Liver (tissue), 3 donors: Measurements from ENCODE around the gene CELF4.

ENCODE experiments used
- FOXA1 ChIP-seq: IDR thresholded peaks from 2 replicates; pipeline ENCODE4 v1.6.1; 2016; ENCODE audit warnings: antibody characterized with exemption
- GABPA ChIP-seq, 2 donors: IDR thresholded peaks in 1 of 2; conservative IDR thresholded peaks in 1 of 2; 2 replicates each; pipeline ENCODE4 v1.6.1; 2016; ENCODE audit warnings: antibody characterized with exemption in 2 of 2, mild to moderate bottlenecking in 1 of 2, moderate library complexity in 1 of 2
- JUND ChIP-seq, 2 donors: IDR thresholded peaks; 2 replicates each; pipeline ENCODE4 v1.6.1; 2016; ENCODE audit warnings: antibody characterized with exemption in 2 of 2
- MAX ChIP-seq: IDR thresholded peaks from 2 replicates; pipeline ENCODE4 v1.6.1; 2016; ENCODE audit warnings: antibody characterized with exemption
- RAD21 ChIP-seq, 2 donors: IDR thresholded peaks; 2 replicates each; pipeline ENCODE4 v1.6.1; 2016; ENCODE audit warnings: antibody characterized with exemption in 2 of 2, mild to moderate bottlenecking in 2 of 2
- REST ChIP-seq: IDR thresholded peaks from 2 replicates; pipeline ENCODE4 v1.6.1; 2016; ENCODE audit warnings: antibody characterized with exemption, mild to moderate bottlenecking
- TAF1 ChIP-seq: conservative IDR thresholded peaks from 2 replicates; pipeline ENCODE4 v1.6.1; 2016; ENCODE audit warnings: antibody characterized with exemption, mild to moderate bottlenecking
- YY1 ChIP-seq: IDR thresholded peaks from 2 replicates; pipeline ENCODE4 v1.6.1; 2016; ENCODE audit warnings: antibody characterized with exemption, mild to moderate bottlenecking
- TF ChIP-seq, protein P1 (sequence below): IDR thresholded peaks from 2 replicates; pipeline ENCODE4 v1.6.1; 2016; ENCODE audit warnings: antibody characterized with exemption
- TF ChIP-seq, protein P2 (sequence below): fragments of 150-350 bp; IDR thresholded peaks from 2 replicates; pipeline ENCODE4 v1.5.1; 2017; ENCODE audit warnings: improper control_type of control experiment, low read depth, low read length; ENCODE audit not compliant: missing input control
- TF ChIP-seq, protein P3 (sequence below): IDR thresholded peaks from 2 replicates; pipeline ENCODE4 v1.6.1; 2016; ENCODE audit warnings: antibody characterized with exemption
- donor health status: healthy.
- donor health status: healthy.

GRCh38 chr18:37341473-37342086, 224.0 kb downstream of the CELF4 start:
- TF ChIP-seq, protein P1, sequence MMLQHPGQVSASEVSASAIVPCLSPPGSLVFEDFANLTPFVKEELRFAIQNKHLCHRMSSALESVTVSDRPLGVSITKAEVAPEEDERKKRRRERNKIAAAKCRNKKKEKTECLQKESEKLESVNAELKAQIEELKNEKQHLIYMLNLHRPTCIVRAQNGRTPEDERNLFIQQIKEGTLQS = no peak
- TF ChIP-seq YY1 = no peak
- TF ChIP-seq REST = no peak
- TF ChIP-seq GABPA (IDR thresholded peaks at IDR 0.05 in 1 of 2, conservative IDR thresholded peaks at IDR 0.05 in 1 of 2) = no peak
- TF ChIP-seq, protein P2, sequence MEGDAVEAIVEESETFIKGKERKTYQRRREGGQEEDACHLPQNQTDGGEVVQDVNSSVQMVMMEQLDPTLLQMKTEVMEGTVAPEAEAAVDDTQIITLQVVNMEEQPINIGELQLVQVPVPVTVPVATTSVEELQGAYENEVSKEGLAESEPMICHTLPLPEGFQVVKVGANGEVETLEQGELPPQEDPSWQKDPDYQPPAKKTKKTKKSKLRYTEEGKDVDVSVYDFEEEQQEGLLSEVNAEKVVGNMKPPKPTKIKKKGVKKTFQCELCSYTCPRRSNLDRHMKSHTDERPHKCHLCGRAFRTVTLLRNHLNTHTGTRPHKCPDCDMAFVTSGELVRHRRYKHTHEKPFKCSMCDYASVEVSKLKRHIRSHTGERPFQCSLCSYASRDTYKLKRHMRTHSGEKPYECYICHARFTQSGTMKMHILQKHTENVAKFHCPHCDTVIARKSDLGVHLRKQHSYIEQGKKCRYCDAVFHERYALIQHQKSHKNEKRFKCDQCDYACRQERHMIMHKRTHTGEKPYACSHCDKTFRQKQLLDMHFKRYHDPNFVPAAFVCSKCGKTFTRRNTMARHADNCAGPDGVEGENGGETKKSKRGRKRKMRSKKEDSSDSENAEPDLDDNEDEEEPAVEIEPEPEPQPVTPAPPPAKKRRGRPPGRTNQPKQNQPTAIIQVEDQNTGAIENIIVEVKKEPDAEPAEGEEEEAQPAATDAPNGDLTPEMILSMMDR = no peak
- TF ChIP-seq, protein P3, sequence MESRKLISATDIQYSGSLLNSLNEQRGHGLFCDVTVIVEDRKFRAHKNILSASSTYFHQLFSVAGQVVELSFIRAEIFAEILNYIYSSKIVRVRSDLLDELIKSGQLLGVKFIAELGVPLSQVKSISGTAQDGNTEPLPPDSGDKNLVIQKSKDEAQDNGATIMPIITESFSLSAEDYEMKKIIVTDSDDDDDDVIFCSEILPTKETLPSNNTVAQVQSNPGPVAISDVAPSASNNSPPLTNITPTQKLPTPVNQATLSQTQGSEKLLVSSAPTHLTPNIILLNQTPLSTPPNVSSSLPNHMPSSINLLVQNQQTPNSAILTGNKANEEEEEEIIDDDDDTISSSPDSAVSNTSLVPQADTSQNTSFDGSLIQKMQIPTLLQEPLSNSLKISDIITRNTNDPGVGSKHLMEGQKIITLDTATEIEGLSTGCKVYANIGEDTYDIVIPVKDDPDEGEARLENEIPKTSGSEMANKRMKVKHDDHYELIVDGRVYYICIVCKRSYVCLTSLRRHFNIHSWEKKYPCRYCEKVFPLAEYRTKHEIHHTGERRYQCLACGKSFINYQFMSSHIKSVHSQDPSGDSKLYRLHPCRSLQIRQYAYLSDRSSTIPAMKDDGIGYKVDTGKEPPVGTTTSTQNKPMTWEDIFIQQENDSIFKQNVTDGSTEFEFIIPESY = no peak
- TF ChIP-seq MAX = no peak
- no peak for TF ChIP-seq JUND (IDR thresholded peaks at IDR 0.05)
- no peak for TF ChIP-seq RAD21 (IDR thresholded peaks at IDR 0.05)
- no peak for TF ChIP-seq FOXA1
- TF ChIP-seq TAF1 = no peak
